ENCODE data around the gene DUS1L. TPM values are rescaled to one million over a fixed set of nuclear protein-coding genes. Genes with fewer than 3 reads are reported as not detected.
A peak's percentile ranks its signal among the peaks of the same experiment; 100 is the strongest.

Gene DUS1L
- total RNA-seq, 1 experiment from 2014 or later, result 176 TPM

GRCh38 chr17:82020572-82021106 lies 45.0 kb downstream of the DUS1L start:
- peak overlapping the region; percentile 80 for H3K4me2 ChIP-seq (ENCODE audit: low read length)
- H2AFZ ChIP-seq (ENCODE audit: low read depth, low read length, poor library complexity, severe bottlenecking), result no peak overlapping the region
- no peak for TF ChIP-seq CTCF (IDR thresholded peaks at IDR 0.05 in 2 of 3, conservative IDR thresholded peaks at IDR 0.05 in 1 of 3; ENCODE audit: borderline replicate concordance in 1 of 3, insufficient read depth in 1 of 3, low read depth in 2 of 3, low read length in 2 of 3)
- no peak for TF ChIP-seq ELF1 (IDR thresholded peaks at IDR 0.05; ENCODE audit: borderline replicate concordance, low read depth)
- no peak for TF ChIP-seq POLR2AphosphoS5 (IDR thresholded peaks at IDR 0.05; ENCODE audit: low read depth, low read length)
- TF ChIP-seq EZH2 (IDR thresholded peaks at IDR 0.05), result no peak
- no peak for TF ChIP-seq SP1 (IDR thresholded peaks at IDR 0.05; ENCODE audit: low read depth)
- no peak for TF ChIP-seq ATF3 (IDR thresholded peaks at IDR 0.05)
- no peak for TF ChIP-seq MAX (IDR thresholded peaks at IDR 0.05)
- peaks cover 29 to 47% of the 10 kb centered on the region in 2 experiments for H3K4me1 ChIP-seq (ENCODE audit: control insufficient read depth in 1 of 2, insufficient read depth in 2 of 2, low read length in 2 of 2)
- DNase-seq (ENCODE audit: low read depth, low spot score) (no peak), ATAC-seq (no peak)
- no peak overlapping the region for H3K9ac ChIP-seq (ENCODE audit: low read length)
- intact Hi-C loops (cut with micrococcal nuclease), result loop anchor here (1.0 to 5.0 kb wide), 5 partner anchors 18 to 732 kb away; partner anchors contain the start of genes PCYT2 and TBCD
- peaks cover 0 to 10% of the 10 kb centered on the region in 2 experiments; a peak in 1 of 4 replicates for H3K36me3 ChIP-seq (ENCODE audit: control insufficient read depth in 1 of 2, insufficient read depth in 2 of 2, low read length in 2 of 2)
- ChIA-PET POLR2A (interaction anchor here (0.7 to 1.5 kb wide), 6 partner anchors 10 to 151 kb away, joined by 3 to 4 read pairs (median 3); partner anchors contain the start of genes DCXR, MAFG and RAC3), RAD21 (ENCODE audit: low non-redundant PET in 1 of 2, low total read pairs in 2 of 2, uncharacterized antibody in 2 of 2, unreplicated experiment in 2 of 2) (interaction anchor here (0.6 to 5.3 kb wide), 4 partner anchors 53 to 78 kb away, joined by 3 to 50 read pairs (median 22); partner anchors contain the start of gene NOTUM (in 2 of the 2)), CTCF (interaction anchor here (0.9 to 5.3 kb wide), 18 partner anchors 10 to 345 kb away, joined by 3 to 151 read pairs (median 5); partner anchors contain the start of genes ARHGDIA, DCXR, MAFG and NOTUM)
- H3K4me3 ChIP-seq (replicated peaks in 1 of 2; ENCODE audit: low read depth in 1 of 2, low read length in 2 of 2), result no peak overlapping the region; a peak in 1 of 4 replicates
- no TSS peak for BruUV-seq (replicated peaks)
- H3K27me3 ChIP-seq (ENCODE audit: insufficient read depth, low read length), result no peaks in the 10 kb centered on the region
- H3K9me3 ChIP-seq (ENCODE audit: control insufficient read depth in 1 of 2, insufficient read depth in 1 of 2, low read depth in 1 of 2, low read length in 2 of 2), result no peaks in the 10 kb centered on the region
- H3K79me2 ChIP-seq (ENCODE audit: insufficient read depth, low read length), result peaks cover 46% of the 10 kb centered on the region
- peak overlapping the region; percentile 96 for H3K27ac ChIP-seq (ENCODE audit: low read depth, low read length)
- no peaks in the 10 kb centered on the region for H3K9me2 ChIP-seq (ENCODE audit: insufficient read depth)
- peaks cover 4% of the 10 kb centered on the region; the same call in 1 of the 2 replicates for H4K20me1 ChIP-seq (ENCODE audit: insufficient read depth)
